Fibroblast of peridontal ligament (primary cell): ENCODE measurements around the gene HAUS6.
"Not testable (repeated sequence)": the region's sequence is repeated elsewhere in the genome, so short reads cannot be mapped to it uniquely, and the experiment has no call there.

Experiments used
- DNase-seq: peaks from one replicate; pipeline ENCODE4 v3.0.0-alpha.2; 2010; ENCODE audit errors: extremely low read depth

HAUS6 gene

DNA sequence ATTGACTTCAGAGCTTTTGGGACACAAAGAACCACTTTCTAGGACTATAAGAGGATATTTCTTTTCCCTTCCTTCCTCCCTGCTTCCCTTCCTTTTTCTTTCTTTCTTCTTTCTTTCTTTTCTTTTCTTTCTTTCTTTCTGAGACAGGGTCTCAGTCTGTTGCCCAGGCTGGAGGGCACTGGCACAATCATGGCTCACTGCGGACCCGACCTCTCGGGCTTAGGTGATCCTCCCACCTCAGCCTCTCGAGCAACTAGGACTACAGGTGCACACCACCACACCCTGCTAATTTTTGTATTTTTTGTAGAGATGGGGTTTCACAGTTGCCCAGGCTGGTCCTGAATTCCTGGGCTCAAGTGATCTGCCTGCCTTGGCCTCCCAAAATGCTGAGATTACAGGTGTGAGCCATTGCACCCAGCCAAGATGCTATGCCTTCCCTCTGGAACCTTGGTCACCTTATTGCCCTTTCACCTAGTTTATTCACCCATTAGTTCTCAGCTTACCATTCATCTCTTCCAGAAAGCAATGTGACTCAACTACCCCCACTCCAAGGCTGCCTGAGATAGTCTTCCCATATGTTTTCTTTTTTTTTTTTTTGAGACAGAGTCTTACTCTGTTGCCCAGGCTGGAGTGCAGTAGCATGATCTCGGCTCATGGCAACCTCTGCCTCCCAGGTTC is 14.5 kb upstream of the HAUS6 start:
- DNase-seq, result no peak

DNA sequence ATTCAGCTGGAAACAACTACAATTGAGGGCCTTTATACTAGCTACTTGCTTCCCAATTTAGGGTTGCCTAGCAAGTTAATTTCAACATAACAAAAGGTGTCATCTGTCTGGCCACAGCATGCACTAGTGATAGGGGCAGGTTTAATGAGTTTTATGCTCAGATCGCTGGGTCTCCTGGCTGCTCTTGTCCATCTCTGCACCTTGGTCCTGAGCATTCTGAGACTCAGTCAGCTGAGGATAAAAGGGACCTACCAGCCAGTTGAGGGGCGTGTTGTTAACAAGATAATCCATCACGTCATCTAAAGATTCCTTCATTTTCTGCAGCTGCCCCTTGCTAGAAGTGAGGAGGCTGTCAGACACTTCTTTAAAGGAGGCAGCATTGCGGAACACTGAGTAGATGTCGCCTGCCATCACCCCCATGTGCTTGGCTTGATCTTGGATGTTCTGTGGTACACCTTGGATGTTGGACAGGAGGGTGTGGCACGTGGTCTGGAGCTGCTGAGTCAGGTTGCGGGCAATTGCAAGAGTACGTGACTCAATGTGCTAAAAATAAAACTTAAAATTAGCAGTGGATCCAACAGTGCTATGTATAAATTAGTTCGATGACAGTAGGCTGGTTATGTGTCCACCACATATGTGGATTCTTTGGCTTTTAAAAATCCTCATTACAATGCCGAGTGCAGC is 13.5 kb upstream of the HAUS6 start:
- peak; percentile 53 for DNase-seq

DNA sequence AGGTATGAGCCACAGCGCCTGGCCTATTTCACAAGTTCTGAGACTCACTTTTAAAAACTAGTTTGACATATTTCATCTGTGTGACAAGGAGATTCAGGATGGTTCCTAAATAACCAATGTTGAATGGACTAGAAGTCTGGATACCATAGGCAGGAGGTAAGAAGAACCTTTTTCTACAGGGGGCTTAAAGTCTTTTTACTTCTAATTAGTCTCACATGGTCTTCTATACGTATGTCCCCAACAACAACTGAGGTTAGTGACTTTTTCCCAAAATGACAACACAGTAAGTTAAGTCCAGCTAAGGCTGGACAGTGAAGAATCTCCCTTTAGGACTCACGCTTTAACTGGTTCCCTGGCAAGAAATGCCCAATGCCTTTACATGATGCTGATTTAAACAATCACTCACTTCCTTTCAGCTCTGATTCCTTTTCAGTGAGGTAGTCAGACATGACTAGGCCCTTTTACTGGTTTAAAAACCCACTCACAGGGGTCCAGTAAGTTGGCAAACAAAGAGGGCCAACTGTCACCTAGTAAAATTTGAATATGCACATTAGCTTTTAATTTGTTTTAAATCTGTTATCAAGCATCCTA is 12.1 kb upstream of the HAUS6 start:
- DNase-seq, result no peak

DNA sequence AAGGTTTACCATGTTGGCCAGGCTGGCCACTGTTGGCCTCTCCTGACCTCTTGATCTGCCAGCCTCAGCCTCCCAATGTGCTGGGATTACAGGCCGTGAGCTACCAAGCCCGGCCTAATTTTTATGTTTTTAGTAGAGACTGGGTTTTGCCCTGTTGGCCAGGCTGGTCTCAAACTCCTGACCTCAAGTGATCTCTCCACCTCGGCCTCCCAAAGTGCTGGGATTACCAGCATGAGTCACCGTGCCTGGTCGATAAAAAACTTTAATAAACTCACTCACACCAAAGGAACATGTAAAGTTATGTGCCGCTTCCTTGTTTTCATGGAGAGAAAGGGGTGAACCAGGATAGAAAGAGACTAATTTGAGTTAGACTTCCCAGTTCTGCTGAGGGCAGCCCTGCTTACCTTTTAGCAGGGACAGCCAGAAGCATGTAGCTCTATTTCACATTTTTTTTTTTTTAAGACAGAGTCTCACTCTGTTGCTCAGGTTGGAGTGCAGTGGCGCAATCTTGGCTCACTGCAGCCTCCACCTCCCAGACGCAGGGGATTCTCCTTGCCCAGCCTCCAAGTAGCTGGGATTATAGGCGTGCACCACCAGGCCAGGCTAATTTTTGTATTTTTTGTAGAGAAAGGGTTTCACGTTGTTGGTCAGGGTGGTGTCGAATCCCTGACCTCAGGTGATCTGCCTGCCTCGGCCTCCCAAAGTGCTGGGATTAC is 11.4 kb upstream of the HAUS6 start:
- no peak for DNase-seq

DNA sequence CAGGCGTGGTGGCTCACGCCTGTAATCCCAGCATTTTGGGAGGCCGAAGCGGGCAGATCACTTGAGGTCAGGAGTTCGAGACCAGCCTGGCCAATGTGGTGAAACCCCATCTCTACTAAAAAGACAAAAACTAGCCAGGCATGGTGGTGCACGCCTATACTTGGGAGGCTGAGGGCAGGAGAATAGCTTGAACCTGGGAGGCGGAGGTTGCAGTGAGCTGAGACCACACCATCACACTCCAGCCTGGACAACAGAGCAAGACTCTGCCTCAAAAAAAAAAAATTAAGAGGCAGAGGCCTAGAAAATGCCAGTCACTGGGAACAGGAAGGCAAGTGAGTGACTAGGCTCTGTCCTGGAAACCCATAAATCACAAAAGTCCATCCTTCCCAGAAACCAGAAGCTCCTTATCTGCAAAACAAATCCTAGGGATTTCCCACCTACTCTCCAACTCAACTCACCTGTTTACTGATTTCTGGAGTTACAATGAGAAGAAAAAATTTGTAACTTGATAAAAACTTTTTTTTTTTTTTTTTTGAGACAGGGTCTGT is 10.4 kb upstream of the HAUS6 start:
- DNase-seq, result not testable (repeated sequence)

DNA sequence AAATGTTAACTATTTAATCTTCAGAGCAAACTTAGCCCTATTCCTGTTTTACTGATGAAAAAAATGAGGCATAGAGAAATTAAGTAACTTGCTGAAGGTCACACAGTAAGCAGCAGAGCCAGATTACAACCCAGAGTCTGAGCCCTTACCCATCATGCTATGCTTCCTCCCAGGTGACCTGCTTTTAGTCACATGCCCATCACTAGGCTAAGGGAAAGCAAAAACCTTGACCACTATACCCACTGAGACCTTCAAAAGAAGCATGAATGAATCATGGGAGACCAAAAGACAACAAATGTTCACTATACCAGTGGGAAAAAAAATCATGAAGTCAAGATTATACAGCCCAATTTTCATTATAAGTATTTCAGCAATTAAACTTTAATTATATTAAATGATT is 5.3 kb upstream of the HAUS6 start:
- DNase-seq, result no peak

DNA sequence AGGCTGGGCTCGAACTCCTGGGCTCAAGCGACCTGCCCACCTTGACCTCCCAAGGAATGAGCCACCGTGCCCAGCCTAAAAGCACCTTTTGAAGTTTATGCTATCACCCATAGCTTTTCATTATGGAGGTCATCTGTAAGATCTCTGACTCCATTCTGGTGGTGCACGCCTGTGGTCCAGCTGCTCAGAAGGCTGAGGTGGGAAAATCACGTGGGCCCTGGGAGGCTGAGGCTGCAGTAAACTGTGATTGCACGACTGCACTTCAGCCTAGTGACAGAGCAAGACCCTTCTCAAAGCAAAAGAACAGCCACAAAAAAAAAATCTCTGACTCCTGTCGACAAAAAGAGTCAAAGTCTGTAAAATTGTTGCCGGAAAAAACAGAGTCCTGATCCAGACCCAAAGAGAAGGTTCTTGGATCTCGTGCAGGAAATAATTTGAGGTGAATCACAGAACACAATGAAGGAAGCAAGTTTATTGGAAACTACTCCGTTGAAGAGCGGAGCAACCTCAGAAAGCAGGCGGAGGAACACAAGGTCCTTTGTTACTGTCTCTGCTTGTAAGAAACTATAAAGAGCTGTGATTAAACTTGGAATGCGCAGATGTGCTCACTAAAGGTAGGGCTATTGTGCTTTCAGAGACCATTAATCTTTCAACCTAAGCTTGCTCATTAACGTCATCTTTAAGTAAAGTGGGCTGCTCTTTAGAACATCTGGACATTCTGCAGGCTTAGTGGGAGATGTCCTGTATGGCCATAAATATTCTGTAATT is 2.0 kb upstream of the HAUS6 start:
- DNase-seq, result no peak

DNA sequence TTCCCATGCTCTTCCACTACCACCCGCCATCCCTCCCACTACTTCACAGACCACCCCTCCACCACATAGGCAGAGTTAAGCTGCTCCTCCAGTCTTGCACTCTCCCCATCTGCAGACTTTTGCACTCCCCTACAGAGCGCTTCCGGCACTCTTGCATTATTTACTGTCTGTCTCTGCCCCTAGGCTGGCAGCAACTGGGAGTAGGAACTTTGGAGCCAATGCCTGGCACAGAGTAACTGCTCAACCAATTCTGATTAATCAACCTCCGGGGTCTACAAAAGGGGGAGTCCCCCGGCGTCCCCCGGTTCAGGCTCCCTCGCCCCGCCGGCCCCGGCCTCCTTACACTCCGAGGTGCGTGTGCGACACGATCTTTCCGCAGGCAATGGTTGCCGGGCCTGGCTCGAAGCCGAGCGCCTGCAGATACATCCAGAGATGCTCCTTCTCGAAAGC is 498 bp downstream of the HAUS6 start:
- DNase-seq, result no peak

DNA sequence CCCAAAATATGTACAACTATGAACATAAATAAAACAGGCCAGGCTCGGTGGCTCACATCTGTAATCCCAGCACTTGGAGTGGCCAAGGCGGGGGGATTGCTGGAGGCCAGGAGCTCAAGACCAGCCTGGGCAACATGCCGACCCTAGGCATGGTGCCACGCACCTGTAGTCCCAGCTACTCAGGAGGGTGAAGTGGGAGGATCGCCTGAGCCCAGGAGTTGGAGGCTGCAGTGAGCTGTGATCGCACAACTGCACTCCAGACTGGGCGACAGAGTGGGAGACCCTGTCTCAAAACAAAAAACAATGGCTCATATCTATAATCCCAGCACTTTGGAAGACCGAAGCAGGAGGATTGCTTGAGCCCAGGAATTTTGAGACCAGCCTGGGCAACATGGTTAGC is 1.5 kb downstream of the HAUS6 start:
- DNase-seq, result no peak

DNA sequence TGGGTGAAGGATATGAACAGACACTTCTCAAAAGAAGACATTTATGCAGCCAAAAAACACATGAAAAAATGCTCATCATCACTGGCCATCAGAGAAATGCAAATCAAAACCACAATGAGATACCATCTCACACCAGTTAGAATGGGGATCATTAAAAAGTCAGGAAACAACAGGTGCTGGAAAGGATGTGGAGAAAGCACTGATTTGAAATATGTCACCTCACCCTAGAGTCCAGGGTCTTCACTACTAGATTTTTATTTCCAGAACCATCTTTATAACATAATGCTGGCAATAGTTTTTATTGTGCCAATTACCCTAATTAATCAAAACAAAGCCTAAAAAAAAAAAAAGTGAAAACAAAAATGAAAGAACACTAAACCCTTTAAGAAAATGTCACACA is 5.3 kb downstream of the HAUS6 start:
- not testable (repeated sequence) for DNase-seq

DNA sequence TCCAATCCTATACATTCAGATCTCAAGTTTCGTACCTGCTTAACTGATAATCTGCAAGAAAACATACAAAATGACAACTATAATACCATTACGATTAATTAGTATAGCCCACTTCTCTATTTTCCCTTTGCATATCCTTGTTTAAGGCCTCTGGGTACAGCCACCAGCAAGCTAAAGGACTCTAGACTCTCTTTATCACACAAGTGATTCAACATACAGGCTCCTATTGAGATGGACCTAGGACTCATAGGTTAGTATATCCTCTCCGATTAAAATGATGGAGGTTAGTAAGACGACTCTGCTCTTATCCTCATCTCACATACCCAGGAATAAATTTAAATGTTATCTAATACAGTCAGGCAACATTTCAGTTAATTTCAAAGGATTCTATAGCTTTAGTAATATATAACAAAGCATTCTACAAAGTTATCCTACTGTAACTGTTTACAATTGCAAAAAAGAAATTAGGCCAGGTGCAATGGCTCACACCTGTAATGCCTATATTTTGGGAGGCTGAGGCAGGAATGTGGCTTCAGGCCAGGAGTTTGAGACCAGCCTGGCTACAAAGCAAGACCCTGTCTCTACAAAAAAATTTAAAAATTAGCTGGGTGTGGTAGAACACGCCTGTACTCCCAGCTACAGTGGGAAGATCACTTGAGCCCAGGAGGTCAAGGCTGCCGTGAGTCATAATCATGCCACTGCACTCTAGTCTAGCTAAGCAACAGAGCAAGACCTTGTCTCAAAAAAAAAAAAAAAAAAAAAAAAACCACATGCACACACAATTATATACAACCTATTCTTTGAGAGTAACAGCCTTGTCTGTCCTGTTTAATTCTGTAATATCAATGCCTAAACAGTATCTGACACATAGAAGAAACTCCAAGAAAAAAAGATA is 15.4 kb downstream of the HAUS6 start:
- DNase-seq, result no peak

DNA sequence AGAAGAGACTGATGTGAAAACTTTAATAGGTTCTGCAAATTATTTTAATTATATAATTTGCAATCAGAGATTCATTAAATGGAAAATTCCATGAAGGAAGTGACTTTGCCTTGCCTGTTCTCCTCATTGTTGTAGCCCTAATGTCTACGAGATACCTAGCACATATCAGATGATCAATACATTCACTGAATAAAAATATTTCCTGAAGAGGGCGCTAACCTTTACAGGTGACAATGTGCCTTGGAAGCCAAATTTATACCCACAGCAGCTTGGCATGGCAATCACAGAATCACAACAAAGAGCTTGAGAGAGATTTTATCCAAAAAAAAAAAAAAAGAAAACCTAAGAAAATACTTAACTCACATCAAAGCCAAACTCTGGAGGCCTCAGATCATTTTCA is 17.4 kb downstream of the HAUS6 start:
- peak; percentile 25 for DNase-seq

DNA sequence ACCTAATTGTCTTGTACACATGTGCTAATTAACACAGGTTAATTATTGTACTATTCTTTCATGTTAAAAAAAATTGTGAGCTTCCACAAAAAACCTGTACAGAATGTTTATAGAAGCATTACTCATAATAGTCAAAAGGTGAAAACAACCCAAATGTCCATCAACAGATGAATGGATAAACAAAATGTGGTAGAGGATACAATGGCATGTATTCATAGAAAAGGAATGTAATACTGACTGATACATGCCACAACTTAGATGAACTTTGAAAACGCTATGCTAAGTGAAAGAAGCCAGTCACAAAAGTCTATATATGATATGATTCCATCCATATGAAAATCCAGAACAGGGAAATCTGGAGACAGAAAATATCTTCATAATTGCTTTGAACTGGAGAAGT is 27.9 kb downstream of the HAUS6 start:
- no peak for DNase-seq

DNA sequence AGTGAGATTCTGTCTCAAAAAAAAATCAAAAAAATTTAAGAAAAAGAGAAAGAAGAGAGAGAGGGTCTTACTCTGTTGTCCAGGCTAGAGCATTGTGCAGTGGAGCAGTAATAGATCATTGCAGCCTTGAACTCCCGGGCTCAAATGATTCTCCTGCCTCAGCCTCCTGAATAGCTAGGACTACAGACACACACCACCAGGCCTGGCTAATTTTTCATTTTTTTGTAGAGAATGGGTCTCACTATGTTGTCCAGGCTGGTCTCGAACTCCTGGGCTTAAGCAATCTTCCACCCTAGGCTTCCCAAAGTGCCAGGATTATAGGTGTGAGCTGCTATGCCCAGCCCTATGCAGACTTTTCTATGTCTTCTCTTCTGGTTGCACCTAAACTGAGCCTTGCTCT is 28.5 kb downstream of the HAUS6 start:
- no peak for DNase-seq

DNA sequence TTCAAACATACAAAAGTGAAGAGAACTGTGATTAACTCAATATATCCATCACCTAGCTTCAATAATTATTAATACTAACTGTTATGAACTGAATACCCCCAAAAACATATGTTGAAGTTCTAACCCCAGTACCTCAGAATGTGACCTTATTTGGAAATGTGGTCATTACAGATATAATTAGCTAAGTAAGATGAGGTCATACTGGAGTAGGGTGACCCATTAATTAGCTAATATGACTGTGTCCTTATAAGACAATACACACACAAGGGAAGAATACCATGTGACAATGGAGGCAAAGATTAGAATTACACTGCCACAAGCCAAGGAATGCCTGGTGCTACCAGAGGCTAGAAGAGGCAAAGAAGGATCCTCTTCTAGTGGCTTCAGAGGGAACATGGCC is 45.7 kb downstream of the HAUS6 start:
- DNase-seq, result no peak

DNA sequence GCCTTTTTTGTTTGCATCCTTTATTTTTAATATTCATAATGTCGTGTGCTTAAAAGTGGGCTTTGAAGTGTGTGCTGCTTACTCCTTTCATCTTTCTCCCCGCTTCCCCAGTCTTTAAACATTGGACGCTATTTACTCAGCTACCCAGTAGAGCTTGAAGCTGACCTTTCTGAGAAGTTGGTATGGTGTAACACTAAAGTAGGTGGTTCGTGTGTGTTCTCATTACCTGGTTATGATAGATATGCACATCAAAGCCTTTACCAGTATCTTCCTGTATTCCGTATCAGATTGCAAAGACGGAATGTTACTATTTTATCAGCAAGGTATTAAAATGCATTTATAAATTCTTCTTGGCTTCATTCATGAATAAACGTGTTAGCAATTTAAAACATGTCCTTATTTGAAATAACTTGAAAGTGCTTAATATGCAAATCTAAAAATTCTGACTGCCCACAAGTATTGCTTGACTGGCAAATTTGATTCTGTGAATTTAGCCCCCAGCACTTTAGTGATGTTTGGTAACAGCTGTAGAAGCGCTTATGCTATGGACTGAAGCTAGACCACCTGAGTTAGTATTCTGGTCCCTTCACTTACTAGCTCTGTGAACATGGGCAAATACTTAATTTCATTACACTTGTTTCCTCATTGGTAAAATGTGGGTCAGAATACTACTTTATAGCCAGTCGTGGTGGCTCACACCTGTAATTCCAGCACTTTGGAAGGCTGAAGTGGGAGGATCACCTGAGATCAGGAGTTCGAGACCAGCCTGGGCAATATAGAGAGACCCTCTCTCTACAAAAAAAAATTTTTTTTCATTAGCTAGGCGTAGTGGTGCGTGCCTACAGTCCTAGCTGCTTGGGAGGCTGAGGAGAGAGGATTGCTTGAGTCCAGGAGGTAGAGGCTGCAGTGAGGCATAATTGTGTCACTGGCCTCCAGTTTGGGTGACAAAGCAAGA is 51.8 kb downstream of the HAUS6 start:
- no peak for DNase-seq

DNA sequence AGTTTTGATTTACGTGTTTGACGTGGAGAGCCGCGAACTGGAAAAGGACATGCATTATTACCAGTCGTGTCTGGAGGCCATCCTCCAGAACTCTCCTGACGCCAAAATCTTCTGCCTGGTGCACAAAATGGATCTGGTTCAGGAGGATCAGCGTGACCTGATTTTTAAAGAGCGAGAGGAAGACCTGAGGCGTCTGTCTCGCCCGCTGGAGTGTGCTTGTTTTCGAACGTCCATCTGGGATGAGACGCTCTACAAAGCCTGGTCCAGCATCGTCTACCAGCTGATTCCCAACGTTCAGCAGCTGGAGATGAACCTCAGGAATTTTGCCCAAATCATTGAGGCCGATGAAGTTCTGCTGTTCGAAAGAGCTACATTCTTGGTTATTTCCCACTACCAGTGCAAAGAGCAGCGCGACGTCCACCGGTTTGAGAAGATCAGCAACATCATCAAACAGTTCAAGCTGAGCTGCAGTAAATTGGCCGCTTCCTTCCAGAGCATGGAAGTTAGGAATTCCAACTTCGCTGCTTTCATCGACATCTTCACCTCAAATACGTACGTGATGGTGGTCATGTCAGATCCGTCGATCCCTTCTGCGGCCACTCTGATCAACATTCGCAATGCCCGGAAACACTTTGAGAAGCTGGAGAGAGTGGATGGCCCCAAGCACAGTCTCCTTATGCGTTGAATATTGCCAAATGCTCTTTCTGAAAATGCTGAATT is 52.6 kb downstream of the HAUS6 start:
- DNase-seq, result peak; percentile 50
